SK-N-SH (cell line): ENCODE data around the gene DTNBP1. TPM values are rescaled to one million over a fixed set of nuclear protein-coding genes. Genes with fewer than 3 reads are reported as not detected.

Experiments used
- CTCF ChIA-PET: fragments of 300-600, 350-600 bp; formaldehyde crosslinking; extraction: SDS; loops from one replicate; lab custom pipeline; 2021; lab: Yijun Ruan, JAX
- POLR2A ChIA-PET: fragments of 350-600 bp; sonication (Branson Sonifier 250); formaldehyde crosslinking; extraction: SDS; loops from one replicate; lab custom pipeline; 2020; ENCODE audit warnings: antibody characterized with exemption, inconsistent platforms; lab: Yijun Ruan, JAX
- DNase-seq: peaks from one replicate; pipeline ENCODE4 v3.0.0; 2012
- H2AFZ ChIP-seq: fragments of 200-600 bp; sonication (generic); 2 replicates; pipeline ENCODE4 v1.8.1; 2016; ENCODE audit warnings: antibody characterized with exemption, mild to moderate bottlenecking, low read depth
- H3F3A ChIP-seq: fragments of 200-600 bp; sonication (generic); replicated peaks from 2 replicates; pipeline ENCODE3; 2016; ENCODE audit warnings: antibody characterized with exemption, mild to moderate bottlenecking; ENCODE audit not compliant: insufficient read depth
- H3K27ac ChIP-seq, 2 experiments: fragments of 200-500 bp in 1 of 2; fragments of 200-600 bp in 1 of 2; sonication (Bioruptor generic) in 1 of 2; sonication (generic), shearing (Covaris generic) in 1 of 2; 2 replicates each; pipeline versions ENCODE4 v1.5.1 to v1.6.1; 2014 to 2016; ENCODE audit warnings: low read depth in 2 of 2, inconsistent platforms in 1 of 2, low read length in 1 of 2, mild to moderate bottlenecking in 1 of 2, mixed read lengths in 1 of 2
- H3K27me3 ChIP-seq: fragments of 200-600 bp; sonication (generic), shearing (Covaris generic); 2 replicates; pipeline ENCODE4 v1.6.1; 2016; ENCODE audit warnings: mixed run types; ENCODE audit not compliant: insufficient read depth
- H3K36me3 ChIP-seq, 2 experiments: fragments of 200-500 bp in 1 of 2; fragments of 200-600 bp in 1 of 2; sonication (Bioruptor generic) in 1 of 2; sonication (generic) in 1 of 2; replicated peaks in 1 of 2; 2 replicates each; pipeline versions ENCODE3 to v1.5.1; 2014 to 2016; ENCODE audit warnings: low read length in 1 of 2, mild to moderate bottlenecking in 1 of 2; ENCODE audit not compliant: insufficient read depth in 2 of 2, control insufficient read depth in 1 of 2
- H3K4me1 ChIP-seq, 2 experiments: fragments of 200-500 bp in 1 of 2; fragments of 200-600 bp in 1 of 2; sonication (Bioruptor generic) in 1 of 2; sonication (generic), shearing (Covaris generic) in 1 of 2; 2 replicates each; pipeline versions ENCODE4 v1.5.1 to v1.6.1; 2014 to 2016; ENCODE audit warnings: low read depth in 1 of 2, low read length in 1 of 2, mixed run types in 1 of 2; ENCODE audit not compliant: insufficient read depth in 2 of 2, control insufficient read depth in 1 of 2
- H3K4me2 ChIP-seq: fragments of 200-600 bp; sonication (generic), shearing (Covaris generic); 2 replicates; pipeline ENCODE4 v1.6.1; 2017; ENCODE audit warnings: mixed run types
- H3K4me3 ChIP-seq, 2 experiments: fragments of 200-500 bp in 1 of 2; fragments of 200-600 bp in 1 of 2; sonication (Bioruptor generic) in 1 of 2; sonication (generic), shearing (Covaris generic) in 1 of 2; 2 replicates each; pipeline versions ENCODE4 v1.5.1 to v1.8.1; 2014 to 2016; ENCODE audit warnings: low read depth in 2 of 2, inconsistent platforms in 1 of 2, low read length in 1 of 2, mild to moderate bottlenecking in 1 of 2, mixed read lengths in 1 of 2, moderate library complexity in 1 of 2
- H3K79me2 ChIP-seq: fragments of 200-600 bp; sonication (generic); 2 replicates; pipeline ENCODE4 v1.8.1; 2017; ENCODE audit warnings: mild to moderate bottlenecking; ENCODE audit not compliant: insufficient read depth
- H3K9ac ChIP-seq: fragments of 200-600 bp; sonication (generic); 2 replicates; pipeline ENCODE4 v1.6.1; 2017; ENCODE audit warnings: mixed run types
- H3K9me2 ChIP-seq: fragments of 200-600 bp; sonication (generic); 2 replicates; pipeline ENCODE4 v1.6.1; 2017; ENCODE audit warnings: mixed run types
- H3K9me3 ChIP-seq: fragments of 200-600 bp; sonication (generic); 2 replicates; pipeline ENCODE4 v1.6.1; 2017; ENCODE audit warnings: mixed run types, mild to moderate bottlenecking, moderate library complexity
- H4K20me1 ChIP-seq: fragments of 200-600 bp; sonication (generic); 2 replicates; pipeline ENCODE4 v1.6.1; 2017; ENCODE audit warnings: mild to moderate bottlenecking, mixed run types; ENCODE audit not compliant: insufficient read depth
- EP300 ChIP-seq, 2 experiments: IDR thresholded peaks; 2 replicates each; pipeline versions ENCODE4 v1.4.0 to v1.6.1; 2012; ENCODE audit warnings: borderline replicate concordance in 1 of 2, low read depth in 1 of 2, low read length in 1 of 2
- FOXJ3 ChIP-seq: sonication (generic); formaldehyde crosslinking; IDR thresholded peaks from 2 replicates; pipeline ENCODE4 v1.5.1; 2020; ENCODE audit warnings: mild to moderate bottlenecking, missing genetic modification reagents
- GATA2 ChIP-seq: sonication (generic); formaldehyde crosslinking; IDR thresholded peaks from 2 replicates; pipeline ENCODE4 v1.5.0; 2020; ENCODE audit warnings: mild to moderate bottlenecking, missing genetic modification reagents
- IRF3 ChIP-seq: fragments of 150-350 bp; IDR thresholded peaks from 2 replicates; pipeline ENCODE4 v1.6.1; 2016; ENCODE audit warnings: mild to moderate bottlenecking, low read depth, low read length
- MAX ChIP-seq: IDR thresholded peaks from 2 replicates; pipeline ENCODE4 v1.4.0; 2012; ENCODE audit warnings: low read depth
- NFIC ChIP-seq: IDR thresholded peaks from 2 replicates; pipeline ENCODE4 v1.4.0; 2012; ENCODE audit warnings: borderline replicate concordance
- NRF1 ChIP-seq: IDR thresholded peaks from 2 replicates; pipeline ENCODE4 v1.6.1; 2012; ENCODE audit warnings: low read depth, mild to moderate bottlenecking, low read length
- POLR2AphosphoS5 ChIP-seq: IDR thresholded peaks from 2 replicates; pipeline ENCODE4 v1.6.1; 2012; ENCODE audit warnings: low read depth, low read length
- RAD21 ChIP-seq: IDR thresholded peaks from 2 replicates; pipeline ENCODE4 v1.6.1; 2012; ENCODE audit warnings: mild to moderate bottlenecking, low read length
- RFX5 ChIP-seq: IDR thresholded peaks from 2 replicates; pipeline ENCODE4 v1.6.1; 2012; ENCODE audit warnings: mild to moderate bottlenecking, improper control_type of control experiment, low read length
- RXRA ChIP-seq: IDR thresholded peaks from 2 replicates; pipeline ENCODE4 v1.4.0; 2012; ENCODE audit warnings: low read depth, mild to moderate bottlenecking, borderline replicate concordance
- SMC3 ChIP-seq: IDR thresholded peaks from 2 replicates; pipeline ENCODE4 v1.6.1; 2012; ENCODE audit warnings: low read depth, low read length, improper control_type of control experiment
- TAF1 ChIP-seq: IDR thresholded peaks from 2 replicates; pipeline ENCODE4 v1.6.1; 2012; ENCODE audit warnings: low read depth, mild to moderate bottlenecking, low read length, moderate library complexity, borderline replicate concordance
- TEAD4 ChIP-seq: IDR thresholded peaks from 2 replicates; pipeline ENCODE4 v1.4.0; 2012; ENCODE audit warnings: mild to moderate bottlenecking, borderline replicate concordance; ENCODE audit not compliant: insufficient read depth
- USF1 ChIP-seq: IDR thresholded peaks from 2 replicates; pipeline ENCODE4 v1.4.0; 2012; ENCODE audit warnings: low read depth, borderline replicate concordance
- USF2 ChIP-seq: fragments of 150-350 bp; IDR thresholded peaks from 2 replicates; pipeline ENCODE4 v1.6.1; 2017; ENCODE audit warnings: antibody characterized with exemption, low read length, low read depth, borderline replicate concordance
- WGBS: methylation state at CpG from one replicate; pipeline ENCODE4 v1.1.6; 2017; ENCODE audit warnings: low lambda C conversion rate; 5-methylcytosine and 5-hydroxymethylcytosine counted together
- polyA plus RNA-seq, 3 experiments: library from polyadenylated mRNA; depleted of rRNA; stranded (reverse); fragments of >200 nt; gene quantifications; 2 replicates each; pipeline ENCODE4 v1.2.3, GENCODE V29; 2012

DTNBP1 gene
- polyA plus RNA-seq, 1 of the 3 experiments (the other 2 are of a cell fraction), result 19.7 TPM

GRCh38 chr6:15556711-15557110, 106.1 kb downstream of the DTNBP1 start:
- H3K9me2 ChIP-seq, result no peaks in the 10 kb centered on the region
- H3K27me3 ChIP-seq, result no peaks in the 10 kb centered on the region
- H3K4me2 ChIP-seq, result no peak overlapping the region
- no peaks in the 10 kb centered on the region for H3K9me3 ChIP-seq
- no peak overlapping the region for H2AFZ ChIP-seq
- no peaks in the 10 kb centered on the region for H4K20me1 ChIP-seq
- TF ChIP-seq POLR2AphosphoS5, result no peak
- no peak for TF ChIP-seq RAD21
- TF ChIP-seq USF2, result no peak
- no peak for TF ChIP-seq TAF1
- TF ChIP-seq NFIC, result no peak
- no peak for TF ChIP-seq FOXJ3 (CRISPR knock-in tag)
- TF ChIP-seq RFX5, result no peak
- TF ChIP-seq SMC3, result no peak
- no peak for TF ChIP-seq RXRA
- TF ChIP-seq GATA2 (CRISPR knock-in tag), result no peak
- no peak for TF ChIP-seq MAX
- TF ChIP-seq TEAD4, result no peak
- no peak for TF ChIP-seq NRF1
- no peak for TF ChIP-seq EP300 (IDR thresholded peaks at IDR 0.05; ENCODE audit: borderline replicate concordance in 1 of 2, low read depth in 1 of 2, low read length in 1 of 2)
- no peak for TF ChIP-seq IRF3
- TF ChIP-seq USF1, result no peak
- TF ChIP-seq, all 33 proteins: peak for 0
- H3K9ac ChIP-seq, result no peak overlapping the region
- ChIA-PET POLR2A (no interaction called here), CTCF (no interaction called here)
- no peaks in the 10 kb centered on the region for H3K79me2 ChIP-seq
- DNase-seq, result no peak
- H3K4me3 ChIP-seq, result no peak overlapping the region
- no peaks in the 10 kb centered on the region for H3F3A ChIP-seq
- peaks cover 0 to 8% of the 10 kb centered on the region in 2 experiments; a peak in 2 of 4 replicates for H3K4me1 ChIP-seq
- 92% methylated on average over 1 of the region's 1 CpG for WGBS
- H3K36me3 ChIP-seq, result no peaks in the 10 kb centered on the region
- H3K27ac ChIP-seq, result no peak overlapping the region
